ENCODE data around the gene FCHO1.

DNA sequence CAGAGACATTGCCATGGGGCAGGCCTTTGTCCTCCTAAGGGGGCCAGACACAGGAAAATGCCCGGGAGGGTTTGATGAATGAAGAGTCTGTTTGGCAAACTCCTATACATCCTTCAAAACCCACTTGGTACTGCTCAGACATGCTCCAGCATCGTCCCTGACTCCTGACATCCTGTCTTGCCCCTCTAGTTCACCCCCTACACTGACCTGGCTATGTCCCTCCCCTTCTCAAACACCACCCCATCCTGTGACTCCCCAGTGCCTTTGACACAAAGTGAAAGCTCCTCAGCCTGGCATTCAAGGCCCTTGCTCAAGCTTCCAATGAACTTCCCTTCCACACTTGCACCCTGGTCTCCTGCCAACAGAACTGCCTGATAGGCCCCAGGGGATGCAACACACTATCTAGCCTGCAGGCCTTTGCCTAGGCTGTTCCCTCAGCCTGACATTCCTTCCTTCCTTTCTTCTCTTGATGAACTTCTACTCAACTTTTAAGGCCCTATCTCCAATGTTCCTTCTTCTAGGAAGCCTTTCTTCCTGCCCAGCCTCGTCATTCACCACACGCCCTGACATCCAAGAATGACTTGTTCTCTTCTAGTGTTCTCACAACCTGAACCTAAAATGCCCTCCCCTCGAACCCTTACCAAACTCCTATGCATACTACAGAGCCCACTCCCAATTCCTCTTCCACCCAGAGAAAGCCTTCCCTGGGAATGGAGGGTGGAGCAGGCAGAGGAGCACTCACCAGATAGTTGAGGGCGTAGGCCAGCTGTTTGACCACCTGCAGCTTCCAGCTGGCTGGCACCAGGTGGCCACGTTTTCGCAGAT, 84.1 kb downstream of the FCHO1 start:
- TF ChIP-seq, protein P1, sequence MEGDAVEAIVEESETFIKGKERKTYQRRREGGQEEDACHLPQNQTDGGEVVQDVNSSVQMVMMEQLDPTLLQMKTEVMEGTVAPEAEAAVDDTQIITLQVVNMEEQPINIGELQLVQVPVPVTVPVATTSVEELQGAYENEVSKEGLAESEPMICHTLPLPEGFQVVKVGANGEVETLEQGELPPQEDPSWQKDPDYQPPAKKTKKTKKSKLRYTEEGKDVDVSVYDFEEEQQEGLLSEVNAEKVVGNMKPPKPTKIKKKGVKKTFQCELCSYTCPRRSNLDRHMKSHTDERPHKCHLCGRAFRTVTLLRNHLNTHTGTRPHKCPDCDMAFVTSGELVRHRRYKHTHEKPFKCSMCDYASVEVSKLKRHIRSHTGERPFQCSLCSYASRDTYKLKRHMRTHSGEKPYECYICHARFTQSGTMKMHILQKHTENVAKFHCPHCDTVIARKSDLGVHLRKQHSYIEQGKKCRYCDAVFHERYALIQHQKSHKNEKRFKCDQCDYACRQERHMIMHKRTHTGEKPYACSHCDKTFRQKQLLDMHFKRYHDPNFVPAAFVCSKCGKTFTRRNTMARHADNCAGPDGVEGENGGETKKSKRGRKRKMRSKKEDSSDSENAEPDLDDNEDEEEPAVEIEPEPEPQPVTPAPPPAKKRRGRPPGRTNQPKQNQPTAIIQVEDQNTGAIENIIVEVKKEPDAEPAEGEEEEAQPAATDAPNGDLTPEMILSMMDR (IDR thresholded peaks at IDR 0.05): no peak
- TF ChIP-seq POLR2A (IDR thresholded peaks at IDR 0.05): no peak

Data from Peyer's patch (tissue), 4 donors.